PFSK-1 (cell line): ENCODE measurements around the gene CCR1.

Experiments
- FOXP2 ChIP-seq: optimal IDR thresholded peaks from 2 replicates; pipeline ENCODE3; 2011; ENCODE audit warnings: borderline replicate concordance, control low read depth, inconsistent platforms; ENCODE audit not compliant: insufficient read depth; ENCODE audit errors: extremely low read length, extremely low read depth
- POLR2AphosphoS5 ChIP-seq: IDR thresholded peaks from 2 replicates; pipeline ENCODE4 v1.6.1; 2012; ENCODE audit warnings: low read depth, mild to moderate bottlenecking, control low read depth, low read length, moderate library complexity
- SIN3A ChIP-seq: IDR thresholded peaks from 2 replicates; pipeline ENCODE4 v1.6.1; 2012; ENCODE audit warnings: mild to moderate bottlenecking, low read length, moderate library complexity, borderline replicate concordance; ENCODE audit not compliant: insufficient read depth
- TAF1 ChIP-seq: IDR thresholded peaks from 2 replicates; pipeline ENCODE4 v1.6.1; 2012; ENCODE audit warnings: low read length, control low read depth, borderline replicate concordance; ENCODE audit not compliant: insufficient read depth
- TF ChIP-seq, protein P1 (sequence below), 2 experiments: IDR thresholded peaks; 2 replicates each; pipeline versions ENCODE4 v1.6.1 to v1.8.0; 2011 to 2012; ENCODE audit warnings: low read depth in 2 of 2, low read length in 2 of 2, control low read depth in 1 of 2, inconsistent platforms in 1 of 2, mild to moderate bottlenecking in 1 of 2, moderate library complexity in 1 of 2; ENCODE audit not compliant: insufficient read depth in 1 of 2

CCR1 gene

DNA sequence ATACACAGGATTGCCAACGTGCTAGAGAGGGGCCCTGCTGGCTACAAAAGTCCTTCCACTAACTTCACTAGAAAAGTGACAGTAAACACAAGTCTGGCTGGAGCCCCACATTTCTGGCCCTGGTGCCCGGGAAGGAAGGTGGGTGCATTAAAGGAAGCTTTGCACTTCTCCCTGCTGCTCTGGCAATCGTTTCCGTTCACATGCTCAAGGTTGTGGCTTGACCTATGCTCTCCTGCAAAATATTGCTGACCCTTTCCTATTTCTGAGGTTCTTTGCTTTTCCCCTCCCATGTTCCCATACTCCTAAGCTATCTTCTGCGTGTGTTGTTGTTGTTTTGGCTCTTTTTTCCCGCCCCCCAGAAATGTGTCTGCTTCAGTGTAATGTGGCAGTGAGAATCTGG lies 25.1 kb upstream of the CCR1 start:
- TF ChIP-seq SIN3A (no peak), POLR2AphosphoS5 (no peak), FOXP2 (no peak), TAF1 (no peak)
- TF ChIP-seq, protein P1, sequence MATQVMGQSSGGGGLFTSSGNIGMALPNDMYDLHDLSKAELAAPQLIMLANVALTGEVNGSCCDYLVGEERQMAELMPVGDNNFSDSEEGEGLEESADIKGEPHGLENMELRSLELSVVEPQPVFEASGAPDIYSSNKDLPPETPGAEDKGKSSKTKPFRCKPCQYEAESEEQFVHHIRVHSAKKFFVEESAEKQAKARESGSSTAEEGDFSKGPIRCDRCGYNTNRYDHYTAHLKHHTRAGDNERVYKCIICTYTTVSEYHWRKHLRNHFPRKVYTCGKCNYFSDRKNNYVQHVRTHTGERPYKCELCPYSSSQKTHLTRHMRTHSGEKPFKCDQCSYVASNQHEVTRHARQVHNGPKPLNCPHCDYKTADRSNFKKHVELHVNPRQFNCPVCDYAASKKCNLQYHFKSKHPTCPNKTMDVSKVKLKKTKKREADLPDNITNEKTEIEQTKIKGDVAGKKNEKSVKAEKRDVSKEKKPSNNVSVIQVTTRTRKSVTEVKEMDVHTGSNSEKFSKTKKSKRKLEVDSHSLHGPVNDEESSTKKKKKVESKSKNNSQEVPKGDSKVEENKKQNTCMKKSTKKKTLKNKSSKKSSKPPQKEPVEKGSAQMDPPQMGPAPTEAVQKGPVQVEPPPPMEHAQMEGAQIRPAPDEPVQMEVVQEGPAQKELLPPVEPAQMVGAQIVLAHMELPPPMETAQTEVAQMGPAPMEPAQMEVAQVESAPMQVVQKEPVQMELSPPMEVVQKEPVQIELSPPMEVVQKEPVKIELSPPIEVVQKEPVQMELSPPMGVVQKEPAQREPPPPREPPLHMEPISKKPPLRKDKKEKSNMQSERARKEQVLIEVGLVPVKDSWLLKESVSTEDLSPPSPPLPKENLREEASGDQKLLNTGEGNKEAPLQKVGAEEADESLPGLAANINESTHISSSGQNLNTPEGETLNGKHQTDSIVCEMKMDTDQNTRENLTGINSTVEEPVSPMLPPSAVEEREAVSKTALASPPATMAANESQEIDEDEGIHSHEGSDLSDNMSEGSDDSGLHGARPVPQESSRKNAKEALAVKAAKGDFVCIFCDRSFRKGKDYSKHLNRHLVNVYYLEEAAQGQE (IDR thresholded peaks at IDR 0.05; ENCODE audit: insufficient read depth in 1 of 2, low read depth in 2 of 2, low read length in 2 of 2), result no peak

DNA sequence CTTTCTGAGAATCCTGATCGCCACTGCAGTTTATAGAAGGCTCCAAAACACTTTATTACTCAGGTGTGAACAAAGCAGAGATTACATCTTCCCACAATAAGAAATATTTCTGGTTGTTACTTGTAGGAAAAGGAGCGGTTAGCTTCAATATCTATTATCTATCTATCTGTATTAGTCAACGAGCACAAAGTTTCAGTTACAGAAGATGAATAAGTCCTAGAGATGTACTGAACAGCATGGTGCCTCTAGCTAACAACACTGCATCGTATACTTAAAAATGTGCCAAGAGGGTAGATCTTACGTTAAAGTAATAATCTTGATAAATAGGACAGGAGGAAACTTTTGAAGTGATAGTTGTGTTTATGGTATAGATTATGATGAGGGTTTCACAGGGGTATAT lies 23.2 kb upstream of the CCR1 start:
- TF ChIP-seq SIN3A (no peak), FOXP2 (no peak), POLR2AphosphoS5 (no peak), TAF1 (no peak)
- TF ChIP-seq, protein P1 (IDR thresholded peaks at IDR 0.05; ENCODE audit: insufficient read depth in 1 of 2, low read depth in 2 of 2, low read length in 2 of 2), result no peak

DNA sequence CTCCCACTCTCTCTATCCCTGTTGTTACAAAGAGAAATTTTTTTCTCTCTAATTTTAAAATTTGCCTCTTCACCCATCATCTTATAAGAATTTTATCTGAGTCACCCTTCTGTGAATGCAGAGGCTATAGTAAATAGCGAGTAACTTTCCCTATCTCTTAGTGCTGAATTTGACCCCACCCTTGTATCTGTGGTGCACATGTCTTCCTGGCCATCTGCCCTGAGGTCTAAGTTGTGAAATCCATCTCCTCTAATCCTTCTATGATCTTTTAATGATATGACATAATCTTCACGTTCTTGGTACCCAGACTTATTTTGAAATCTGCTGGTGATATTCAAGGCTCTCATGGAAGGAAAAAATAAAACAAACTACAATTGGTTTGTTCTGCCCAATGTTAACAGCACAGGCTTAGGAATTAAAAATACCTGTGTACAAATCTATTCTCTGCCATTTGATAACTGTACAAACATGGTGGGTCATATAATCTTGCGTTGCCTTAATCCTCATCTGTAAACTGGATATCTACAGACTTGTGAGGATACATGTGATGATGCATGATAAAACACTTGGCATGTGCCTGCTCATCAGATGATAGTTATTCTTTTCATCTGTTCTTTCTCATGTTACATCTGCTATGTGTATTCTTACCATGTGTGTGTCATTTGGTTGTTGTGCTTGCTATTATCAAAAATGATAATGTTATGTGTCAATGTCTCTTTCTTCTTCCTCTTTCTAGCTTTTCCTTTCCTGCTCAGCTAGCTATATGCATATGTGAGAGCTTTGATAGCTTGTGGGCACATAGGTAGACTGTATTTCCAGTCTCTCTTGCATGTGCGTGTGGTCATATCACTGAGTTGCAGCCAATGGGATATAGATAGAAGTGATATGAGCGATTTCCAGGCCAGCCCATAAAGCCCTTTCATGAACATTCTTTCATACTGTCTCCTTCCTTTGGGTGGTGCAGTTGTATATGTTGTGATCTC lies 20.4 kb upstream of the CCR1 start:
- TF ChIP-seq SIN3A (no peak), POLR2AphosphoS5 (no peak), TAF1 (no peak), FOXP2 (no peak)
- TF ChIP-seq, protein P1 (IDR thresholded peaks at IDR 0.05; ENCODE audit: insufficient read depth in 1 of 2, low read depth in 2 of 2, low read length in 2 of 2), result no peak

DNA sequence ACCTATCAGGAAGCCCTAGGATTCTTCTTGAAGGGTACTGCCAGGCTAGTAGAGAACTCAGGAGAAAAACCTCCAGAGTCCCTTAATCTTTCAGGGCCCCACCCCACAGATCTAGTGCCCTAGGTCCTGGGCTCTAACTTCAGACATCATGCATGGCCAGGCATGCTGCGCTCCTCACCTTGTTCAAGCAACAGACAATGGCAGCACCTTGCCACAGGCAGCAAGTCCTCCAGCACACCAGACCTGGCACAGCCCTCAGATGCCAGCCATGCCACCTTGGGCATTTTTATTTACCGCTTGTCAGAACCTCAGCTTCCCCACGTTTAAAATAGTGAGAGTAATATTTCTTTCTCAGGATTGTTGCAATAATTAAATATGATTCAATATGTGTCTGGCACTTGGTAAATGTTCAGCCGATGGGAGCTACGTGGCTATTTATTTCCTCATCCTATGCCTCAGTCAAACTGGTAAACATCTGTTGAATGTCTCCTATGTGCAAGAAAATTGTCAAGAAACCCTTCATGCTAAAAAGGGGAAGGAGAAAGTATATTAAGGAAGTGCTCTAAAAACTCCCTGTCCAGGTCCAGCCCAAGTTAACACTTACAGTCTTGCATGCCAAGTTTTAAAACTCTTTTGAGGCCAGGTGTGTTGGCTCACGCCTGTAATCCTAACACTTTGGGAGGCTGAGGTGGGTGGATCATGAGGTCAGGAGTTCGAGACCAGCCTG lies 14.5 kb upstream of the CCR1 start:
- no peak for TF ChIP-seq POLR2AphosphoS5
- no peak for TF ChIP-seq FOXP2
- TF ChIP-seq TAF1, result no peak
- no peak for TF ChIP-seq SIN3A
- TF ChIP-seq, protein P1 (IDR thresholded peaks at IDR 0.05; ENCODE audit: insufficient read depth in 1 of 2, low read depth in 2 of 2, low read length in 2 of 2), result no peak
